SK-N-SH (cell line): ENCODE results near the gene SGPL1. TPM values are rescaled to one million over a fixed set of nuclear protein-coding genes. Genes with fewer than 3 reads are reported as not detected.

Experiments used
- CTCF ChIA-PET: fragments of 300-600, 350-600 bp; formaldehyde crosslinking; extraction: SDS; loops from one replicate; lab custom pipeline; 2021; lab: Yijun Ruan, JAX
- POLR2A ChIA-PET: fragments of 350-600 bp; sonication (Branson Sonifier 250); formaldehyde crosslinking; extraction: SDS; loops from one replicate; lab custom pipeline; 2020; ENCODE audit warnings: antibody characterized with exemption, inconsistent platforms; lab: Yijun Ruan, JAX
- DNase-seq: peaks from one replicate; pipeline ENCODE4 v3.0.0; 2012
- H2AFZ ChIP-seq: fragments of 200-600 bp; sonication (generic); 2 replicates; pipeline ENCODE4 v1.8.1; 2016; ENCODE audit warnings: antibody characterized with exemption, mild to moderate bottlenecking, low read depth
- H3F3A ChIP-seq: fragments of 200-600 bp; sonication (generic); replicated peaks from 2 replicates; pipeline ENCODE3; 2016; ENCODE audit warnings: antibody characterized with exemption, mild to moderate bottlenecking; ENCODE audit not compliant: insufficient read depth
- H3K27ac ChIP-seq, 2 experiments: fragments of 200-500 bp in 1 of 2; fragments of 200-600 bp in 1 of 2; sonication (Bioruptor generic) in 1 of 2; sonication (generic), shearing (Covaris generic) in 1 of 2; 2 replicates each; pipeline versions ENCODE4 v1.5.1 to v1.6.1; 2014 to 2016; ENCODE audit warnings: low read depth in 2 of 2, inconsistent platforms in 1 of 2, low read length in 1 of 2, mild to moderate bottlenecking in 1 of 2, mixed read lengths in 1 of 2
- H3K27me3 ChIP-seq: fragments of 200-600 bp; sonication (generic), shearing (Covaris generic); 2 replicates; pipeline ENCODE4 v1.6.1; 2016; ENCODE audit warnings: mixed run types; ENCODE audit not compliant: insufficient read depth
- H3K36me3 ChIP-seq, 2 experiments: fragments of 200-500 bp in 1 of 2; fragments of 200-600 bp in 1 of 2; sonication (Bioruptor generic) in 1 of 2; sonication (generic) in 1 of 2; replicated peaks in 1 of 2; 2 replicates each; pipeline versions ENCODE3 to v1.5.1; 2014 to 2016; ENCODE audit warnings: low read length in 1 of 2, mild to moderate bottlenecking in 1 of 2; ENCODE audit not compliant: insufficient read depth in 2 of 2, control insufficient read depth in 1 of 2
- H3K4me1 ChIP-seq, 2 experiments: fragments of 200-500 bp in 1 of 2; fragments of 200-600 bp in 1 of 2; sonication (Bioruptor generic) in 1 of 2; sonication (generic), shearing (Covaris generic) in 1 of 2; 2 replicates each; pipeline versions ENCODE4 v1.5.1 to v1.6.1; 2014 to 2016; ENCODE audit warnings: low read depth in 1 of 2, low read length in 1 of 2, mixed run types in 1 of 2; ENCODE audit not compliant: insufficient read depth in 2 of 2, control insufficient read depth in 1 of 2
- H3K4me2 ChIP-seq: fragments of 200-600 bp; sonication (generic), shearing (Covaris generic); 2 replicates; pipeline ENCODE4 v1.6.1; 2017; ENCODE audit warnings: mixed run types
- H3K4me3 ChIP-seq, 2 experiments: fragments of 200-500 bp in 1 of 2; fragments of 200-600 bp in 1 of 2; sonication (Bioruptor generic) in 1 of 2; sonication (generic), shearing (Covaris generic) in 1 of 2; 2 replicates each; pipeline versions ENCODE4 v1.5.1 to v1.8.1; 2014 to 2016; ENCODE audit warnings: low read depth in 2 of 2, inconsistent platforms in 1 of 2, low read length in 1 of 2, mild to moderate bottlenecking in 1 of 2, mixed read lengths in 1 of 2, moderate library complexity in 1 of 2
- H3K79me2 ChIP-seq: fragments of 200-600 bp; sonication (generic); 2 replicates; pipeline ENCODE4 v1.8.1; 2017; ENCODE audit warnings: mild to moderate bottlenecking; ENCODE audit not compliant: insufficient read depth
- H3K9ac ChIP-seq: fragments of 200-600 bp; sonication (generic); 2 replicates; pipeline ENCODE4 v1.6.1; 2017; ENCODE audit warnings: mixed run types
- H3K9me2 ChIP-seq: fragments of 200-600 bp; sonication (generic); 2 replicates; pipeline ENCODE4 v1.6.1; 2017; ENCODE audit warnings: mixed run types
- H3K9me3 ChIP-seq: fragments of 200-600 bp; sonication (generic); 2 replicates; pipeline ENCODE4 v1.6.1; 2017; ENCODE audit warnings: mixed run types, mild to moderate bottlenecking, moderate library complexity
- H4K20me1 ChIP-seq: fragments of 200-600 bp; sonication (generic); 2 replicates; pipeline ENCODE4 v1.6.1; 2017; ENCODE audit warnings: mild to moderate bottlenecking, mixed run types; ENCODE audit not compliant: insufficient read depth
- CHD2 ChIP-seq: fragments of 150-350 bp; IDR thresholded peaks from 2 replicates; pipeline ENCODE4 v1.6.1; 2018; ENCODE audit warnings: low read length; ENCODE audit not compliant: partially characterized antibody
- ELF1 ChIP-seq: IDR thresholded peaks from 2 replicates; pipeline ENCODE4 v1.4.0; 2012
- FOXJ3 ChIP-seq: sonication (generic); formaldehyde crosslinking; IDR thresholded peaks from 2 replicates; pipeline ENCODE4 v1.5.1; 2020; ENCODE audit warnings: mild to moderate bottlenecking, missing genetic modification reagents
- GABPA ChIP-seq: IDR thresholded peaks from 2 replicates; pipeline ENCODE4 v1.4.0; 2012; ENCODE audit warnings: low read depth, mild to moderate bottlenecking
- JUND ChIP-seq: IDR thresholded peaks from 2 replicates; pipeline ENCODE4 v1.4.0; 2012
- NFIC ChIP-seq: IDR thresholded peaks from 2 replicates; pipeline ENCODE4 v1.4.0; 2012; ENCODE audit warnings: borderline replicate concordance
- POLR2AphosphoS5 ChIP-seq: IDR thresholded peaks from 2 replicates; pipeline ENCODE4 v1.6.1; 2012; ENCODE audit warnings: low read depth, low read length
- RAD21 ChIP-seq: IDR thresholded peaks from 2 replicates; pipeline ENCODE4 v1.6.1; 2012; ENCODE audit warnings: mild to moderate bottlenecking, low read length
- RCOR1 ChIP-seq: fragments of 150-350 bp; IDR thresholded peaks from 2 replicates; pipeline ENCODE4 v1.6.1; 2017; ENCODE audit warnings: antibody characterized with exemption, low read length
- RXRA ChIP-seq: IDR thresholded peaks from 2 replicates; pipeline ENCODE4 v1.4.0; 2012; ENCODE audit warnings: low read depth, mild to moderate bottlenecking, borderline replicate concordance
- SIN3A ChIP-seq: IDR thresholded peaks from 2 replicates; pipeline ENCODE4 v1.6.1; 2012; ENCODE audit warnings: low read depth, mild to moderate bottlenecking, low read length, moderate library complexity, borderline replicate concordance
- SMC3 ChIP-seq: IDR thresholded peaks from 2 replicates; pipeline ENCODE4 v1.6.1; 2012; ENCODE audit warnings: low read depth, low read length, improper control_type of control experiment
- TAF1 ChIP-seq: IDR thresholded peaks from 2 replicates; pipeline ENCODE4 v1.6.1; 2012; ENCODE audit warnings: low read depth, mild to moderate bottlenecking, low read length, moderate library complexity, borderline replicate concordance
- TCF12 ChIP-seq: IDR thresholded peaks from 2 replicates; pipeline ENCODE4 v1.4.0; 2012
- TEAD4 ChIP-seq: IDR thresholded peaks from 2 replicates; pipeline ENCODE4 v1.4.0; 2012; ENCODE audit warnings: mild to moderate bottlenecking, borderline replicate concordance; ENCODE audit not compliant: insufficient read depth
- YY1 ChIP-seq: IDR thresholded peaks from 2 replicates; pipeline ENCODE4 v1.4.0; 2012; ENCODE audit warnings: low read depth, mild to moderate bottlenecking
- WGBS: methylation state at CpG from one replicate; pipeline ENCODE4 v1.1.6; 2017; ENCODE audit warnings: low lambda C conversion rate; 5-methylcytosine and 5-hydroxymethylcytosine counted together
- polyA plus RNA-seq, 3 experiments: library from polyadenylated mRNA; depleted of rRNA; stranded (reverse); fragments of >200 nt; gene quantifications; 2 replicates each; pipeline ENCODE4 v1.2.3, GENCODE V29; 2012
- TF ChIP-seq, protein P1 (sequence below): fragments of 150-350 bp; IDR thresholded peaks from 2 replicates; pipeline ENCODE4 v1.6.1; 2016; ENCODE audit warnings: mild to moderate bottlenecking, low read depth, low read length
- TF ChIP-seq, protein P2 (sequence below): fragments of 200-600 bp; sonication (generic); IDR thresholded peaks from 2 replicates; pipeline ENCODE4 v1.6.1; 2017; ENCODE audit warnings: antibody characterized with exemption, mild to moderate bottlenecking, moderate library complexity
- TF ChIP-seq, protein P3 (sequence below): IDR thresholded peaks from 2 replicates; pipeline ENCODE4 v1.4.0; 2012; ENCODE audit warnings: low read depth, borderline replicate concordance

SGPL1 gene
- polyA plus RNA-seq, 1 of the 3 experiments (the other 2 are of a cell fraction): 11.8 TPM

DNA sequence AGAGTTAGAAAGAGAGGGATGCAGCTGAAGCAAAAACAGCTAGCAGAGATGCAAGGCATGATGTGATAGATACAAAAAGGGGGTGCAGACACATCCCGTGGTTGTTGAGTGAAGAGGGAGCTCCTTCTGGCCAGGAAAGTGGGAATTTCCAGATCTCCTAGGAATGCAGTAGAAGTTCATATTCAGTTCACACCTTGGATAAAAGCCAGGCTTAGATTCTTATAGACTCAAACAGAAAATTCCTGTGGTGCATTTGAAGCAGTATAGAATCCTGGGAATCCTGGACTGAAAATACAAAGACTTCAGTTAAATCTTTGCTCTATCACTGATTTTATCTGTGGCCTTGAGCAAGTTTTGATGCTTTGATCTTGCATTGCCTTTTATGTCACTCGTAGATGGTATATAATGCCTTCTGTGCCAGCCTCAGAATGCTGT is 33.9 kb downstream of the SGPL1 start (continued):
- TF ChIP-seq POLR2AphosphoS5 (no peak), TCF12 (peak; percentile 69), ELF1 (no peak), NFIC (peak; percentile 84), GABPA (no peak), CHD2 (no peak), FOXJ3 (CRISPR knock-in tag) (no peak), TAF1 (no peak), RAD21 (no peak)
- TF ChIP-seq, protein P1, sequence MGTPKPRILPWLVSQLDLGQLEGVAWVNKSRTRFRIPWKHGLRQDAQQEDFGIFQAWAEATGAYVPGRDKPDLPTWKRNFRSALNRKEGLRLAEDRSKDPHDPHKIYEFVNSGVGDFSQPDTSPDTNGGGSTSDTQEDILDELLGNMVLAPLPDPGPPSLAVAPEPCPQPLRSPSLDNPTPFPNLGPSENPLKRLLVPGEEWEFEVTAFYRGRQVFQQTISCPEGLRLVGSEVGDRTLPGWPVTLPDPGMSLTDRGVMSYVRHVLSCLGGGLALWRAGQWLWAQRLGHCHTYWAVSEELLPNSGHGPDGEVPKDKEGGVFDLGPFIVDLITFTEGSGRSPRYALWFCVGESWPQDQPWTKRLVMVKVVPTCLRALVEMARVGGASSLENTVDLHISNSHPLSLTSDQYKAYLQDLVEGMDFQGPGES: no peak

DNA sequence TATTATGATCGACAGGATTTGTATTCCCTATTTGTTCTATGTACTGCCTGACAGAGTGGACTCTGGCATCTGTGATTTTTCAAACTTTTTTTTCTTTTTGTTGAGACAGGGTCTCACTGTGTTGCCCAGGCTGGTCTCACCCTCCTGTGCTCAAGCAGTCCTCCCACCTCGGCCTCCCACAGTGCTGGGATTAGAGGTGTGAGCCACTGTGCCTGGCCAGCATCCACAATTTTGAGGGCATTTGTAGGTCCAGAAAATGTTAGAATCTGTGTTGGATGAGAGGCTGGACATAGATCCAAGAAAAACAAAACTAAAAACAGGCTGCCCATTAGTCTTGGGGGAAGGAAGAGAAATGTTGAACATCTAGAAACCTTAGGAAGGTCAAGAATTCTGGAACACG is 34.3 kb downstream of the SGPL1 start:
- peaks cover 28% of the 10 kb centered on the region; the same call in 1 of the 2 replicates for H3K79me2 ChIP-seq
- ChIA-PET CTCF (interaction anchor here (1.5 kb wide), 1 partner anchor 28 kb away, joined by 4 read pairs; no protein-coding TSS in a partner anchor), POLR2A (no interaction called here)
- H3K4me3 ChIP-seq: no peak overlapping the region
- no peak overlapping the region for H2AFZ ChIP-seq
- no peaks in the 10 kb centered on the region for H3K9me2 ChIP-seq
- H3K36me3 ChIP-seq: peaks cover 35 to 44% of the 10 kb centered on the region in 2 experiments
- no peaks in the 10 kb centered on the region for H3K27me3 ChIP-seq
- peak overlapping the region; percentile 28; the same call in 1 of the 2 replicates for H3K4me2 ChIP-seq
- peak overlapping the region; percentile 48 to 79; a peak in 3 of 4 replicates for H3K27ac ChIP-seq
- H3F3A ChIP-seq: peaks cover 24% of the 10 kb centered on the region
- TF ChIP-seq SMC3 (no peak), RXRA (0 out of 2 replicates have a peak, but pooled peaks have one; percentile 10), NFIC (peak; percentile 17; the same call in 1 of the 2 replicates)
- DNase-seq: no peak
- 74% methylated on average over 3 of the region's 3 CpGs for WGBS
- no peaks in the 10 kb centered on the region for H3K9me3 ChIP-seq
- H3K4me1 ChIP-seq: peaks cover 12 to 28% of the 10 kb centered on the region in 2 experiments
- H4K20me1 ChIP-seq: no peaks in the 10 kb centered on the region
- peak overlapping the region; percentile 40; the same call in 1 of the 2 replicates for H3K9ac ChIP-seq

DNA sequence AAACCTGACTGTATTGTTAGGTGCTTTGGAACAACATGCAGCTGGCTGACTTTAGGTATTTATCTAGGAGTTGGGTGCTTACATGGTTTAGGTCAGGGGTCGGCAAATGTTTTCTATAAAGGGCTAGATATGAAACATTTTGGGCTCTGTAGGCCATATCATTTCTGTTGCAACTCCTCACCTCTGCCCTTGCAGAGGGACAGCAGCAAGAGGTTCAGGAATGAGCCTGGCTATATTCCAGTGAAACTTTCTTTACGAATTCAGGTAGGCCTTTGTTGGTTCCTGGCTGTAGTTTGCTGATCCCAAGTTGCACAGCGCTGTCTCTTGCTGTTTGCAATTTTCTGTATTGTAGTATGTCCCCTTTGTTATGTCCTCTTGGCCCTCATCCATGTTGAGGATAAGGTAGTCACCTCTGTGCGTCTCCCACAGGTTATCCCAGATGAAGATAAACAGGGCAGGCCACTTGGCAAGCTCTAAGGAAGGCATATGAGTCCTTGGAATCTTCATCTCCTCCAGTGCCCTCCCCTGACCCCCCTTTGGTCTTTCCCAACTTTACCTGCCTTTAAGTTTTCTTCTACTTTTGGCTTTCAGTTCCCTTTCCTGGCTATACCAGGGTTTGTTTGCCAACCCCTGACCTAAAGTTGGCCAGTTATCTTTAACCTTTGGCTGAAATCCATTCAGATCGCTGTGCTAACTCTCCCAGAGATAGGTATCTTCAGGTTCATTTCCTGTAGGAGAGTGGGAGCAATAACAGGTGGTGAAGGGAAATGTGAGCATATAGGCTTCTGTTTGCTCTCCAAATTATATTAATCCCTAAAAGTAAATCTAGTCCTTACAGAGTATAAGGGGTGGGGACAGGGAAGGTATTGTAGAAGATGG is 36.1 kb downstream of the SGPL1 start:
- peaks cover 50 to 51% of the 10 kb centered on the region in 2 experiments for H3K36me3 ChIP-seq
- TF ChIP-seq JUND: no peak
- TF ChIP-seq YY1: no peak
- no peak for TF ChIP-seq SIN3A
- no peak for TF ChIP-seq TEAD4
- no peak for TF ChIP-seq RXRA
- TF ChIP-seq, protein P2, sequence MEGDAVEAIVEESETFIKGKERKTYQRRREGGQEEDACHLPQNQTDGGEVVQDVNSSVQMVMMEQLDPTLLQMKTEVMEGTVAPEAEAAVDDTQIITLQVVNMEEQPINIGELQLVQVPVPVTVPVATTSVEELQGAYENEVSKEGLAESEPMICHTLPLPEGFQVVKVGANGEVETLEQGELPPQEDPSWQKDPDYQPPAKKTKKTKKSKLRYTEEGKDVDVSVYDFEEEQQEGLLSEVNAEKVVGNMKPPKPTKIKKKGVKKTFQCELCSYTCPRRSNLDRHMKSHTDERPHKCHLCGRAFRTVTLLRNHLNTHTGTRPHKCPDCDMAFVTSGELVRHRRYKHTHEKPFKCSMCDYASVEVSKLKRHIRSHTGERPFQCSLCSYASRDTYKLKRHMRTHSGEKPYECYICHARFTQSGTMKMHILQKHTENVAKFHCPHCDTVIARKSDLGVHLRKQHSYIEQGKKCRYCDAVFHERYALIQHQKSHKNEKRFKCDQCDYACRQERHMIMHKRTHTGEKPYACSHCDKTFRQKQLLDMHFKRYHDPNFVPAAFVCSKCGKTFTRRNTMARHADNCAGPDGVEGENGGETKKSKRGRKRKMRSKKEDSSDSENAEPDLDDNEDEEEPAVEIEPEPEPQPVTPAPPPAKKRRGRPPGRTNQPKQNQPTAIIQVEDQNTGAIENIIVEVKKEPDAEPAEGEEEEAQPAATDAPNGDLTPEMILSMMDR: no peak
- TF ChIP-seq RCOR1: no peak
- TF ChIP-seq SMC3: no peak
- TF ChIP-seq, protein P3, sequence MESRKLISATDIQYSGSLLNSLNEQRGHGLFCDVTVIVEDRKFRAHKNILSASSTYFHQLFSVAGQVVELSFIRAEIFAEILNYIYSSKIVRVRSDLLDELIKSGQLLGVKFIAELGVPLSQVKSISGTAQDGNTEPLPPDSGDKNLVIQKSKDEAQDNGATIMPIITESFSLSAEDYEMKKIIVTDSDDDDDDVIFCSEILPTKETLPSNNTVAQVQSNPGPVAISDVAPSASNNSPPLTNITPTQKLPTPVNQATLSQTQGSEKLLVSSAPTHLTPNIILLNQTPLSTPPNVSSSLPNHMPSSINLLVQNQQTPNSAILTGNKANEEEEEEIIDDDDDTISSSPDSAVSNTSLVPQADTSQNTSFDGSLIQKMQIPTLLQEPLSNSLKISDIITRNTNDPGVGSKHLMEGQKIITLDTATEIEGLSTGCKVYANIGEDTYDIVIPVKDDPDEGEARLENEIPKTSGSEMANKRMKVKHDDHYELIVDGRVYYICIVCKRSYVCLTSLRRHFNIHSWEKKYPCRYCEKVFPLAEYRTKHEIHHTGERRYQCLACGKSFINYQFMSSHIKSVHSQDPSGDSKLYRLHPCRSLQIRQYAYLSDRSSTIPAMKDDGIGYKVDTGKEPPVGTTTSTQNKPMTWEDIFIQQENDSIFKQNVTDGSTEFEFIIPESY: no peak
- no peak for TF ChIP-seq TAF1
- TF ChIP-seq, protein P1: no peak

More for the DNA sequence above, 36.1 kb downstream of the SGPL1 start:
- H3K79me2 ChIP-seq: peaks cover 16% of the 10 kb centered on the region; the same call in 1 of the 2 replicates
- no peak for DNase-seq
- no peaks in the 10 kb centered on the region for H3K9me3 ChIP-seq
- no peak overlapping the region for H3K4me2 ChIP-seq
- peak overlapping the region in 1 of 2 experiments; percentile 50; a peak in 2 of 4 replicates for H3K27ac ChIP-seq
- no peaks in the 10 kb centered on the region for H4K20me1 ChIP-seq
- H2AFZ ChIP-seq: no peak overlapping the region
- no peak overlapping the region for H3K9ac ChIP-seq
- H3K4me1 ChIP-seq: peaks cover 14 to 28% of the 10 kb centered on the region in 2 experiments
- no peaks in the 10 kb centered on the region for H3K9me2 ChIP-seq
- WGBS: 81% methylated on average over 5 of the region's 5 CpGs
- peaks cover 24% of the 10 kb centered on the region for H3F3A ChIP-seq
- ChIA-PET POLR2A (no interaction called here), CTCF (interaction anchor here (0.8 kb wide), 1 partner anchor 27 kb away, joined by 3 read pairs; no protein-coding TSS in a partner anchor)
- H3K4me3 ChIP-seq: no peak overlapping the region
- H3K27me3 ChIP-seq: no peaks in the 10 kb centered on the region
